ENCODE results near the gene ING1.
A peak's percentile ranks its signal among the peaks of the same experiment; 100 is the strongest.
"Not testable (repeated sequence)": the region's sequence is repeated elsewhere in the genome, so short reads cannot be mapped to it uniquely, and the experiment has no call there.

ING1 gene
- 20.1 to 33.2 (median 27.2) reads per million in 4 donors for total RNA-seq

GRCh38 chr13:110713642-110713952 lies at the start of gene ING1:
ING1 (plus strand) TSS chr13:110713700; CDS start chr13:110714150, 450 bp downstream.
- no peak for DNase-seq

- no peak for DNase-seq
Measured at GRCh38 chr13:110664041-110664440, 49.5 kb upstream of the ING1 start.

GRCh38 chr13:110664673-110665072 lies 48.8 kb upstream of the ING1 start:
- no peak for DNase-seq

GRCh38 chr13:110665491-110666254 lies 47.8 kb upstream of the ING1 start:
- DNase-seq, result no peak

- no peak for DNase-seq
Measured at GRCh38 chr13:110666255-110666533, 47.3 kb upstream of the ING1 start.

- no peak for DNase-seq
Measured at GRCh38 chr13:110669036-110669435, 44.5 kb upstream of the ING1 start.

GRCh38 chr13:110669814-110670213 lies 43.7 kb upstream of the ING1 start:
- not testable (repeated sequence) for DNase-seq

GRCh38 chr13:110676595-110677587 lies 36.6 kb upstream of the ING1 start:
- peak in 1 of 5 donors; percentile 40 for DNase-seq

- DNase-seq, result peak in 1 of 5 donors; percentile 19
Measured at GRCh38 chr13:110677731-110678545, 35.6 kb upstream of the ING1 start.

- peak in 1 of 5 donors; percentile 11 for DNase-seq
Measured at GRCh38 chr13:110680852-110681251, 32.6 kb upstream of the ING1 start.

- no peak for DNase-seq
Measured at GRCh38 chr13:110681868-110682550, 31.5 kb upstream of the ING1 start.

GRCh38 chr13:110682746-110683145 lies 30.8 kb upstream of the ING1 start:
- no peak for DNase-seq

- DNase-seq, result peak in 1 of 5 donors; percentile 28
Measured at GRCh38 chr13:110683203-110683883, 30.2 kb upstream of the ING1 start.

GRCh38 chr13:110683921-110684320 lies 29.6 kb upstream of the ING1 start:
- DNase-seq, result no peak

GRCh38 chr13:110684388-110685056 lies 29.0 kb upstream of the ING1 start:
- no peak for DNase-seq

- no peak for DNase-seq
Measured at GRCh38 chr13:110685305-110686020, 28.0 kb upstream of the ING1 start.

GRCh38 chr13:110687736-110688135 lies 25.8 kb upstream of the ING1 start:
- no peak for DNase-seq

- DNase-seq, result no peak
Measured at GRCh38 chr13:110689041-110689440, 24.5 kb upstream of the ING1 start.

- no peak for DNase-seq
Measured at GRCh38 chr13:110689711-110690110, 23.8 kb upstream of the ING1 start.

- no peak for DNase-seq
Measured at GRCh38 chr13:110690516-110690915, 23.0 kb upstream of the ING1 start.

Measured in T-helper 1 cell (primary cell).